Activated naive CD4-positive, alpha-beta T cell treated with anti-CD3 and anti-CD28 coated beads, Interleukin-2, amount 10 ng/mL, durations not matched to agents 7 days and 5 days (primary cell): ENCODE measurements around the gene TSPAN5.

Experiments used
- CTCF ChIA-PET: fragments of 350-600 bp; sonication (Branson Sonifier 250); formaldehyde crosslinking; loops from one replicate; lab custom pipeline; 2021; ENCODE audit warnings: antibody characterized with exemption; lab: Charles Lee
- DNase-seq: peaks from one replicate; pipeline ENCODE4 v3.0.0-alpha.2; 2020
- H3K27ac Mint-ChIP-seq: one replicate; pipeline ENCODE4 v1.8.0; 2021; ENCODE audit warnings: mild to moderate bottlenecking, moderate library complexity, mixed read lengths
- H3K27me3 Mint-ChIP-seq: one replicate; pipeline ENCODE4 v1.8.0; 2021; ENCODE audit warnings: mild to moderate bottlenecking, mixed read lengths
- H3K36me3 Mint-ChIP-seq: one replicate; pipeline ENCODE4 v1.8.0; 2021; ENCODE audit warnings: mixed read lengths
- H3K4me1 Mint-ChIP-seq: one replicate; pipeline ENCODE4 v1.8.0; 2021; ENCODE audit warnings: mixed read lengths
- H3K4me3 Mint-ChIP-seq: one replicate; pipeline ENCODE4 v1.8.0; 2021; ENCODE audit warnings: mild to moderate bottlenecking, moderate library complexity, mixed read lengths
- H3K9me3 Mint-ChIP-seq: one replicate; pipeline ENCODE4 v1.8.0; 2021; ENCODE audit warnings: mixed read lengths

TSPAN5 gene

GRCh38 chr4:98685225-98686042 is 27.0 kb upstream of the TSPAN5 start:
- Mint-ChIP-seq H3K4me1 (peaks cover 25% of the 10 kb centered on the region), H3K9me3 (peaks cover 2% of the 10 kb centered on the region), H3K27me3 (no peaks in the 10 kb centered on the region), H3K36me3 (no peaks in the 10 kb centered on the region), H3K4me3 (no peak overlapping the region), H3K27ac (no peak overlapping the region)
- CTCF ChIA-PET, result no interaction called here
- no peak for DNase-seq

- Mint-ChIP-seq H3K36me3 (no peaks in the 10 kb centered on the region), H3K4me1 (peaks cover 3% of the 10 kb centered on the region), H3K9me3 (no peaks in the 10 kb centered on the region), H3K27ac (no peak overlapping the region), H3K4me3 (no peak overlapping the region), H3K27me3 (peaks cover 2% of the 10 kb centered on the region)
- CTCF ChIA-PET, result no interaction called here
- DNase-seq, result no peak
Observed at GRCh38 chr4:98682719-98683118, 24.3 kb upstream of the TSPAN5 start.

- no peak overlapping the region for H3K4me3 Mint-ChIP-seq
- H3K27me3 Mint-ChIP-seq, result peaks cover 6% of the 10 kb centered on the region
- no peak overlapping the region for H3K27ac Mint-ChIP-seq
- CTCF ChIA-PET, result no interaction called here
- DNase-seq, result no peak
- no peaks in the 10 kb centered on the region for H3K36me3 Mint-ChIP-seq
- H3K9me3 Mint-ChIP-seq, result no peaks in the 10 kb centered on the region
- no peaks in the 10 kb centered on the region for H3K4me1 Mint-ChIP-seq
Observed at GRCh38 chr4:98680806-98681205, 22.4 kb upstream of the TSPAN5 start.

GRCh38 chr4:98679738-98680137 is 21.3 kb upstream of the TSPAN5 start:
- CTCF ChIA-PET, result no interaction called here
- Mint-ChIP-seq H3K36me3 (no peaks in the 10 kb centered on the region), H3K27ac (no peak overlapping the region), H3K9me3 (no peaks in the 10 kb centered on the region), H3K4me3 (no peak overlapping the region), H3K27me3 (peaks cover 6% of the 10 kb centered on the region), H3K4me1 (no peaks in the 10 kb centered on the region)
- no peak for DNase-seq

GRCh38 chr4:98677799-98678198 is 19.4 kb upstream of the TSPAN5 start:
- H3K9me3 Mint-ChIP-seq, result no peaks in the 10 kb centered on the region
- CTCF ChIA-PET, result no interaction called here

GRCh38 chr4:98674404-98675173 is 16.2 kb upstream of the TSPAN5 start:
- Mint-ChIP-seq H3K9me3 (no peaks in the 10 kb centered on the region), H3K4me1 (peaks cover 13% of the 10 kb centered on the region), H3K4me3 (no peak overlapping the region), H3K27ac (no peak overlapping the region), H3K27me3 (peaks cover 6% of the 10 kb centered on the region), H3K36me3 (no peaks in the 10 kb centered on the region)
- CTCF ChIA-PET, result interaction anchor here (1.0 kb wide), 1 partner anchor 17 kb away, joined by 3 read pairs; the partner anchor contains the start of gene TSPAN5
- no peak for DNase-seq

More at GRCh38 chr4:98677799-98678198, 19.4 kb upstream of the TSPAN5 start:
- Mint-ChIP-seq H3K4me3 (no peak overlapping the region), H3K36me3 (no peaks in the 10 kb centered on the region), H3K4me1 (peaks cover 8% of the 10 kb centered on the region), H3K27ac (no peak overlapping the region), H3K27me3 (peaks cover 6% of the 10 kb centered on the region)
- DNase-seq, result no peak

GRCh38 chr4:98673978-98674377 is 15.6 kb upstream of the TSPAN5 start:
- Mint-ChIP-seq H3K27me3 (peaks cover 6% of the 10 kb centered on the region), H3K4me1 (peaks cover 13% of the 10 kb centered on the region), H3K9me3 (no peaks in the 10 kb centered on the region), H3K36me3 (no peaks in the 10 kb centered on the region), H3K4me3 (no peak overlapping the region), H3K27ac (no peak overlapping the region)
- CTCF ChIA-PET, result no interaction called here
- DNase-seq, result no peak

- Mint-ChIP-seq H3K4me3 (no peak overlapping the region), H3K27me3 (peaks cover 6% of the 10 kb centered on the region), H3K36me3 (no peaks in the 10 kb centered on the region), H3K27ac (no peak overlapping the region), H3K4me1 (peaks cover 13% of the 10 kb centered on the region), H3K9me3 (no peaks in the 10 kb centered on the region)
- no peak for DNase-seq
- CTCF ChIA-PET, result no interaction called here
Observed at GRCh38 chr4:98673288-98673644, 14.9 kb upstream of the TSPAN5 start.

GRCh38 chr4:98672583-98673287 is 14.3 kb upstream of the TSPAN5 start:
- Mint-ChIP-seq H3K27ac (no peak overlapping the region), H3K9me3 (no peaks in the 10 kb centered on the region), H3K36me3 (no peaks in the 10 kb centered on the region), H3K4me1 (peaks cover 13% of the 10 kb centered on the region), H3K4me3 (no peak overlapping the region), H3K27me3 (peaks cover 4% of the 10 kb centered on the region)
- CTCF ChIA-PET, result no interaction called here
- DNase-seq, result no peak

- Mint-ChIP-seq H3K4me1 (peaks cover 13% of the 10 kb centered on the region), H3K27ac (no peak overlapping the region), H3K4me3 (no peak overlapping the region), H3K36me3 (peaks cover 2% of the 10 kb centered on the region), H3K9me3 (peaks cover 3% of the 10 kb centered on the region), H3K27me3 (no peaks in the 10 kb centered on the region)
- CTCF ChIA-PET, result no interaction called here
- no peak for DNase-seq
Observed at GRCh38 chr4:98671131-98671530, 12.7 kb upstream of the TSPAN5 start.

GRCh38 chr4:98670186-98670585 is 11.8 kb upstream of the TSPAN5 start:
- no peak overlapping the region for H3K4me3 Mint-ChIP-seq
- CTCF ChIA-PET, result interaction anchor here (0.9 kb wide), 1 partner anchor 202 kb away, joined by 3 read pairs; no protein-coding TSS in a partner anchor
- H3K27ac Mint-ChIP-seq, result no peak overlapping the region
- no peaks in the 10 kb centered on the region for H3K27me3 Mint-ChIP-seq
- no peak for DNase-seq
- peaks cover 13% of the 10 kb centered on the region for H3K4me1 Mint-ChIP-seq
- H3K9me3 Mint-ChIP-seq, result peaks cover 7% of the 10 kb centered on the region
- H3K36me3 Mint-ChIP-seq, result peaks cover 3% of the 10 kb centered on the region

GRCh38 chr4:98669577-98669976 is 11.2 kb upstream of the TSPAN5 start:
- Mint-ChIP-seq H3K36me3 (peaks cover 8% of the 10 kb centered on the region), H3K27ac (no peak overlapping the region), H3K4me3 (no peak overlapping the region), H3K4me1 (peaks cover 19% of the 10 kb centered on the region), H3K27me3 (no peaks in the 10 kb centered on the region), H3K9me3 (peaks cover 10% of the 10 kb centered on the region)
- no peak for DNase-seq
- CTCF ChIA-PET, result no interaction called here

GRCh38 chr4:98664959-98665358 is 6.5 kb upstream of the TSPAN5 start:
- CTCF ChIA-PET, result no interaction called here
- Mint-ChIP-seq H3K27ac (peak overlapping the region; percentile 99), H3K36me3 (peaks cover 9% of the 10 kb centered on the region), H3K4me1 (peaks cover 47% of the 10 kb centered on the region), H3K4me3 (no peak overlapping the region), H3K27me3 (no peaks in the 10 kb centered on the region), H3K9me3 (peaks cover 10% of the 10 kb centered on the region)
- no peak for DNase-seq
